ENCODE data around the gene ZNF367.

ZNF367 gene

GRCh38 chr9:96436063-96436455 is 17.9 kb upstream of the ZNF367 start:
- no peak for DNase-seq

GRCh38 chr9:96435345-96435744 is 17.2 kb upstream of the ZNF367 start:
- no peak for DNase-seq

GRCh38 chr9:96430377-96430776 is 12.2 kb upstream of the ZNF367 start:
- no peak for DNase-seq

GRCh38 chr9:96429732-96430131 is 11.6 kb upstream of the ZNF367 start:
- DNase-seq: no peak

- no peak for DNase-seq
These were observed 7.5 kb upstream of the ZNF367 start for GRCh38 chr9:96425500-96426169.

GRCh38 chr9:96423985-96424336 is 5.8 kb upstream of the ZNF367 start:
- DNase-seq: no peak

GRCh38 chr9:96423322-96423984 is 5.3 kb upstream of the ZNF367 start:
- DNase-seq: no peak

DNA sequence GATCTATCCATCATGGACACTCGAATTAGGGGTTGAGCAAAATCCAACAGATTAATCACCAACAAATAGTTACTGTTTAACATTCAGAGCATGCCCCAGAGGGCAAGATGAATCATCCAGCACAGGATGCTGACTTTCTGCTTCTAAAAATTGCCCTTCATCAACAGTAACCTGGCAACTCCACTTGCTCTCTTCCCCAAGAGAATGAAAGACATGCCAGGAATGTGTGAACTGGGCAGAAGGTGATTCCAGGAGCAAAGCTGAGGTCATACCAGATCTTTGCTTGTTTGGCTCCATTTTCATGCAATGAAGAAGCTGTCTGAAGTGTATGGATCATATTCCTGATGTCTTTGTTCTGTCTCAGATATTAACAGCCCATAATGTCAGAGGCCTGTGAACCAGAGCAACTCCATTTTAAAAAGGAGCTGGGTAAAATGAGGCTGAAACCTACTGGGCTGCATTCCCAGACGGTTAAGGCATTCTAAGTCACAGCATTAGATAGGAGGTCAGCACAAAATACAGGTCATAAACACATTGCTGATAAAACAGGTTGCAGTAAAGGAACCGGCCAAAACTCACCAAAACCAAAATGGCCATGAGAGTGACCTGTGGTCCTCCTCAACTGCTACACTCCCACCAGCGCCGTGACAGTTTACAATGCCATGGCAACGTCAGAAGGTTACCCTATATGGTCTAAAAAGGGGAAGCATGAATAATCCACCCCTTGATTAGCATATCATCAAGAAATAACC is 2.5 kb upstream of the ZNF367 start:
- peak; percentile 73 for DNase-seq

DNA sequence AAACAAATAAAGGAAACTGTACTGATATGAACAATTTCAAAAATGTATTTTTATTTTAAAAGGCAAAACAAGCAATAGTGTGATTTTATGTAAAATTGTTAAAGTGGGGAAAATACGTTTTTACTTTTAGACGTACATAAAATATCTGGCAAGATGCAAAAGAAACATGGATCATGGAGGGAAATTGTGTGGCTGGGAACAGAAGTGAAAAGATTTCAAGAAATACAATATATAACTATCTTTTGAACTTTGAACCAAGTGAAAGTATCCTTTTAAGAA is 1.5 kb upstream of the ZNF367 start:
- no peak for DNase-seq

- DNase-seq: peak; percentile 83
These were observed 935 bp upstream of the ZNF367 start for GRCh38 chr9:96418920-96419690.

GRCh38 chr9:96417661-96418082 is 498 bp downstream of the ZNF367 start:
- DNase-seq: no peak

DNA sequence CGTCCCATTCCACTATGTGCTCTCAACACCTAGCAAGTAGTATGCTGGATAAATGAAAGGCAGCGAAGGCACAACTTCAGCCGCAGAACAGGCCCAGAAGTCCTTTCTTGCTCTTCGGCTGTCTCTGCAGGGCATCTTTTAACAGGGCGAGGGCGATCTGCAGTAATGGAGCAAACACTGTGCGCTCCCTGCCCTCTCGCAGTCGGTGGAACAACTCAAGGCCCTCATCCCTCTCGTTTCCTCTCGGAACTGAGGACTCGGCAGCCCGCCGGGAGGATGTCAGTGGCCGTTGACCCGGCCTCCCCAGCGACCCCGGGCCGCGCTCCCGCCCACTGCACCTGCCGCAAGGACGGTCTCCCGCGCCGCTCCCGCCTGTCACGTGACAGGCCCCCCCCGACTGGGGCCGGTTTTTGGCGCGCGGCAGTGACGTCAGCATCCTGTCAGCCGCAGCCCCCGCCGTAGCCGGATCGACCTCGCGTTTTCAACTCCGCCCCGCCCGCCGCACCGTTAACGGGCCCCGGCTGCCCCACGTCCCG is 1.1 kb downstream of the ZNF367 start:
- peak; percentile 92 for DNase-seq

GRCh38 chr9:96413302-96414221 is 4.6 kb downstream of the ZNF367 start:
- DNase-seq: no peak

DNA sequence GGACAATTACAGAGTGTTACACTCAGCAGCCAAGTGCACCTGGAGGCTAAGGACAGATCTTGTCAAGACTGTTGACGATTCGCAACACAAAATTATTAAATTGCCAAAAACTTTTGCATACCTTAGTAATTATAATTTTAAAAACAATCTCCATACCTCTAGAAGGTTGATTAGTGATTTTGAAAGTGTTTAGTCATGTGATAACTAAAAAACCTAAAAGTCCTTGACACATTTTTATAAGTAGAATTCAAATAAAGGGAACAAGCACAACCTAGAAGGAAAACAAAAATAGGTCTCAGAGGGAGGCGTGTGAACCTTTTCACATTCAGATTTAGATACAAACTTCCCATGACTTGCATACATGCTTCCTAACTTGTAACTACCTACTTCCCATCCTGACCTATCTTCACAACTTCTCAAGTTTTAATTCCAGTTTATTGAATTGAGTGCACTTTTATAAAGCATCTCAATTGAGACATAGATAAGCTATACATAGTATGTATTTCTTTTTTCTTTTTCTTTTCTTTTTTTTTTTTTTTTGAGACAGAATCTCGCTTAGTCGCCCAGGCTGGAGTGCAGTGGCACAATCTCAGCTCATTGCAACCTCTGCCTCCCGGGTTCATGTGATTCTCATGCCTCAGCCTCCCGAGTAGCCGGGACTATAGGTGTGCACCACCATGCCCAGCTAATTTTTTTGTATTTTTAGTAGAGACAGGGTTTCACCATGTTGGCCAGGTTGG is 5.8 kb downstream of the ZNF367 start:
- no peak for DNase-seq

- DNase-seq: peak; percentile 22
These were observed 6.9 kb downstream of the ZNF367 start for GRCh38 chr9:96411129-96411838.

GRCh38 chr9:96408409-96409280 is 9.5 kb downstream of the ZNF367 start:
- DNase-seq: no peak

DNA sequence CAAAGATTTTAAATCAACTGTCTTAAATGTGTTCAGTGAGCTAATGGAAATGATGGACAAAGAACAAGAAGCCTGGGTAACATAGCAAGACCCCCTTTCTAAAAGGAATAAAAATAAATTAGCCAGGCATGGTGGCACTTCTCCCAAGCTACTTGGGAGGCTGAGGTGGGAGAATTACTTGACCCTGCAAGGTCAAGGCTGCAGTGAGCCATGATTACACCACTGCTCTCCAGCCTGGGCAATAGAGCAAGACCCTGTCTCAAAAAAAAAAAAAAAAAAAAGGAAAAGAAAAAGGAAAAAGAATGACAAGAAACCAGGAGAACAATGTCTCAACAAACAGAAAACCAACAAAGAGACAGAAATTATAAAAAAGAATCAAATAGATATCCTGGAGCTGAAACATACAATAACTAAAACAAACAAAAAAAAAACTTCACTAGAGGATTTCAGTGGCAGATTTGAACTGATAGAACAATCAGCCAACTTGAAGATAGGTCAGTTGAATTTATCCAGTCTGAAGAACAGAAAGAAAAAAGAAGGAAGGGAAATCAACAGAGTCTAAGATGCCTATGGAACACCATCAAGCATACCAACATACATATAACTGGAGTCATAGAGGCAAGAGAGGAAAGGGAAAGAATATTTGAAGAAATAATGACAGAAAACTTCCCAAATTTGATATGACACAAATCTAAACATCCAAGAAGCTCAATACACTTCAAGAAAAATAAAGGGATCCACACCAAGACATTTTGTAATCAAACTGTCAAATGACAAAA is 17.8 kb downstream of the ZNF367 start:
- DNase-seq: peak; percentile 14

GRCh38 chr9:96399325-96399633 is 18.9 kb downstream of the ZNF367 start:
- no peak for DNase-seq
